Vagina (tissue), 2 donors: ENCODE measurements around the gene MAML2. TPM values are rescaled to one million over a fixed set of nuclear protein-coding genes. Genes with fewer than 3 reads are reported as not detected.

Source experiments
- DNase-seq, 2 donors: peaks; one replicate each; pipeline ENCODE4 v3.0.0-alpha.2; 2017; ENCODE audit errors: extremely low spot score in 2 of 2
- H3K27ac ChIP-seq: fragments of 200-600 bp; sonication (generic); one replicate; pipeline ENCODE4 v1.5.1; 2019
- H3K27me3 ChIP-seq: fragments of 200-600 bp; sonication (generic); one replicate; pipeline ENCODE4 v1.5.1; 2019
- H3K36me3 ChIP-seq, 2 donors: fragments of 200-600 bp; sonication (generic); one replicate each; pipeline ENCODE4 v1.5.1; 2017 to 2019
- H3K4me1 ChIP-seq: fragments of 200-600 bp; sonication (generic); one replicate; pipeline ENCODE4 v1.5.1; 2019
- H3K4me3 ChIP-seq, 2 donors: fragments of 200-600 bp; sonication (generic); 1 replicate in 1 of 2; 2 replicates in 1 of 2; pipeline ENCODE4 v1.5.1; 2016 to 2019
- H3K9me3 ChIP-seq: fragments of 200-600 bp; sonication (generic); one replicate; pipeline ENCODE4 v1.5.1; 2019
- POLR2A ChIP-seq, 2 donors: fragments of 450-650 bp; IDR thresholded peaks; one replicate each; pipeline ENCODE4 v1.6.1; 2017; ENCODE audit warnings: antibody characterized with exemption in 2 of 2, mild to moderate bottlenecking in 2 of 2, moderate library complexity in 2 of 2
- POLR2AphosphoS5 ChIP-seq, 2 donors: sonication (generic); formaldehyde crosslinking; IDR thresholded peaks; one replicate each; pipeline ENCODE4 v1.9.0; 2017; ENCODE audit warnings: antibody characterized with exemption in 2 of 2, mild to moderate bottlenecking in 2 of 2, low read depth in 1 of 2; ENCODE audit not compliant: insufficient read depth in 1 of 2
- intact Hi-C: fragments of 100-400 bp; cut with DNase I; formaldehyde crosslinking; loops from one replicate; pipeline ENCODE4 v1.15.1; 2023
- total RNA-seq: library from RNA; depleted of rRNA; stranded (reverse); fragments of >200 nt; gene quantifications from one replicate; pipeline ENCODE4 v1.2.3, GENCODE V29; 2016
- TF ChIP-seq, protein P1 (sequence below), 3 experiments: fragments of 450-650 bp in 2 of 3; fragments of 200-600 bp in 1 of 3; sonication (generic) in 1 of 3; IDR thresholded peaks; one replicate each; pipeline ENCODE4 v1.5.1; 2017 to 2019; ENCODE audit warnings: antibody characterized with exemption in 3 of 3, mild to moderate bottlenecking in 2 of 3, moderate library complexity in 2 of 3

The MAML2 gene
- total RNA-seq, 1 donor from 2014 or later, result 36.3 TPM

DNA sequence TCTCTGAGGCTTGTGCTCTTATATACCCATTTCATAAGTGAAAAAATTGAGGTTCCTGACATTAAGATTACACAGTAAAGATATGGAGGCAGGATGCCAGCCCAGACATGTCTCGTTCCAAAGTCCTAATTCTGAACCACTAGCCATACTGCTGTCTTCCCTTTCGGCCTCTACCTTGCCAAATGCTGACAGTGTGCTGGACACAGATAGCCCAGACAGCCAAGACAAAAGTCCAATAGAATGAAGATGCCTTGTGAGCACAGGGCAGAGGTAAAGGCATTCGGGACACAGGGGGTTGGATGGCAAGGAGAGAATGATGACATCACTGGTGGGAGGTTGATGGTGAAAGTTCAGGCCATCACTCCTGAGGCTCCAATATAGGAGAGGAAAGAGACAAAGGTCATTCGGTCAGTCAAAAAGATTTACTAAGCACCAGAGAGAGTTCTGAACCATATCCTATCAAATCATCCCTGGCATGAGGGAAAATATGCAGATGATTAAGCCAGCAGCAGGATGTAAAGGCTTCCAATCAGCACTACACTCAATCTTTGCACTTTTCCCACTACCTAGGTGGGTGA, 245.1 kb downstream of the MAML2 start:
- H3K4me3 ChIP-seq, result no peak overlapping the region
- H3K36me3 ChIP-seq, result peaks cover 0 to 1% of the 10 kb centered on the region in 2 donors
- TF ChIP-seq, protein P1, sequence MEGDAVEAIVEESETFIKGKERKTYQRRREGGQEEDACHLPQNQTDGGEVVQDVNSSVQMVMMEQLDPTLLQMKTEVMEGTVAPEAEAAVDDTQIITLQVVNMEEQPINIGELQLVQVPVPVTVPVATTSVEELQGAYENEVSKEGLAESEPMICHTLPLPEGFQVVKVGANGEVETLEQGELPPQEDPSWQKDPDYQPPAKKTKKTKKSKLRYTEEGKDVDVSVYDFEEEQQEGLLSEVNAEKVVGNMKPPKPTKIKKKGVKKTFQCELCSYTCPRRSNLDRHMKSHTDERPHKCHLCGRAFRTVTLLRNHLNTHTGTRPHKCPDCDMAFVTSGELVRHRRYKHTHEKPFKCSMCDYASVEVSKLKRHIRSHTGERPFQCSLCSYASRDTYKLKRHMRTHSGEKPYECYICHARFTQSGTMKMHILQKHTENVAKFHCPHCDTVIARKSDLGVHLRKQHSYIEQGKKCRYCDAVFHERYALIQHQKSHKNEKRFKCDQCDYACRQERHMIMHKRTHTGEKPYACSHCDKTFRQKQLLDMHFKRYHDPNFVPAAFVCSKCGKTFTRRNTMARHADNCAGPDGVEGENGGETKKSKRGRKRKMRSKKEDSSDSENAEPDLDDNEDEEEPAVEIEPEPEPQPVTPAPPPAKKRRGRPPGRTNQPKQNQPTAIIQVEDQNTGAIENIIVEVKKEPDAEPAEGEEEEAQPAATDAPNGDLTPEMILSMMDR (IDR thresholded peaks at IDR 0.05), result no peak
- TF ChIP-seq POLR2AphosphoS5 (IDR thresholded peaks at IDR 0.05; ENCODE audit: insufficient read depth in 1 of 2, low read depth in 1 of 2) (no peak), POLR2A (IDR thresholded peaks at IDR 0.05) (no peak)
- H3K9me3 ChIP-seq, result no peaks in the 10 kb centered on the region
- peak overlapping the region; percentile 46 for H3K27ac ChIP-seq
- peaks cover 33% of the 10 kb centered on the region for H3K4me1 ChIP-seq
- no peak for DNase-seq
- H3K27me3 ChIP-seq, result no peaks in the 10 kb centered on the region
- intact Hi-C loops, result no loop called here

DNA sequence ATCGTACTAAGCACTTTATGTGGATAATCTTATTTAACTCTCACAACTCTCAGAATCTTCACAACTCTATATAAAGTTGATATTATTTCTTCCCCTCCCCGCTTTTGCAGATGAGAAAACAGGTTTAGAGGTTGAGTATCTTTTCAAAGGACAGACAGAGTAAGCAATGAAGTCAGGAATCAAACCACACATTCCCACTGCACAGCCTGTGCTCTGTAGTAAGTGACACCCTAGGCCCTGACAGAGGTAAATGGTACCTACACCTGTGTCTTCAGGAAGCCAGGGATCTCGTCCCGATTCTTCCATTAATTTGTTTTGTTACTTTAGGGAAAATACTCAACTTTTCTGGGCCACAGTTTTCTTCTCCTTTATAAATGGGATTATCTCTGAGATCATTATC, 246.6 kb downstream of the MAML2 start:
- H3K4me1 ChIP-seq, result peaks cover 26% of the 10 kb centered on the region
- intact Hi-C loops, result no loop called here
- no peak overlapping the region for H3K4me3 ChIP-seq
- no peak for DNase-seq
- TF ChIP-seq POLR2AphosphoS5 (IDR thresholded peaks at IDR 0.05; ENCODE audit: insufficient read depth in 1 of 2, low read depth in 1 of 2) (no peak), POLR2A (IDR thresholded peaks at IDR 0.05) (no peak)
- TF ChIP-seq, protein P1 (IDR thresholded peaks at IDR 0.05), result no peak
- H3K27me3 ChIP-seq, result no peaks in the 10 kb centered on the region
- H3K9me3 ChIP-seq, result no peaks in the 10 kb centered on the region
- H3K27ac ChIP-seq, result no peak overlapping the region
- peaks cover 0 to 5% of the 10 kb centered on the region in 2 donors for H3K36me3 ChIP-seq

DNA sequence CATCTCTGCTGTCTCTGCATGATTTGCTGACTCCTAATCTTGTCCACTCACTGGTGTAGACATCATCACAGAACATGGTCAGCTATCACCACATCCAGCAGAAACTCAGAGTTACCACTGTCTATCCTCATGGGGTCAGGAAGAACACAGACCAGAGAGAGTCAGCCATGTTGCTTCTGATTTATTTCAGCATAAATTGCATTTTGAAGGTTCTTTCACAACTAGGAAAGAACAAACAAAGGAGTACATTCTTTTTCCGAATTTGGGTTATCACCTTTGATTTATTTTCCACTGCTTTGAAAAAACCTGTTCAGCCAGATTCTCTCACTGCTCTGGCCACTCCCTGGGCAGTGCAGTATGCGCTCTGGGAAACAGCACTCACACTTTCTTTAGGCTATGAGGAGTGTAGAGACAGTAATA, 247.1 kb downstream of the MAML2 start:
- intact Hi-C loops, result no loop called here
- H3K4me1 ChIP-seq, result peaks cover 29% of the 10 kb centered on the region
- no peak for DNase-seq

DNA sequence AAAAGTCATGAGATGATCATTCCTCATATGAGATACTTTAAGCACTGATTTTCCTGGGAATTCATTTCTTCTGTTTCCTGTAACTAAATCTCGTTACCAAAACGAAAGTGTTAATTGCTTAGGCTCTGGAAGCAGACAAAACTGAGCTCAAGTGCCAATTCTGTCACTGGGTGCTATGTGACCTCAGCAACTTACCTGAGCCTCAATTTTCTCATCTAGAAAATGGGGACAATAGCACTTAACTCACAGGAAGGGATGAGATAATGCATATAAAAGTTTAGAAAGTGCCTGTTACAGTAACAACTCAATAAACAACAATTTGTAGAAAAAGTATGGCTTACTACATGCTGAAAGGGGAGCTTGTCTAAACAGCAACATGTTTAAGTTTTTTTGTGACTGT, 248.8 kb downstream of the MAML2 start:
- DNase-seq, result no peak
- H3K36me3 ChIP-seq, result peaks cover 0 to 5% of the 10 kb centered on the region in 2 donors
- no peaks in the 10 kb centered on the region for H3K9me3 ChIP-seq
- TF ChIP-seq POLR2AphosphoS5 (IDR thresholded peaks at IDR 0.05; ENCODE audit: insufficient read depth in 1 of 2, low read depth in 1 of 2), result no peak
- no peak for TF ChIP-seq POLR2A (IDR thresholded peaks at IDR 0.05)
- TF ChIP-seq, protein P1 (IDR thresholded peaks at IDR 0.05), result no peak
- no peak overlapping the region for H3K27ac ChIP-seq
- intact Hi-C loops, result no loop called here
- no peak overlapping the region for H3K4me3 ChIP-seq
- peaks cover 45% of the 10 kb centered on the region for H3K4me1 ChIP-seq
- no peaks in the 10 kb centered on the region for H3K27me3 ChIP-seq

More for the DNA sequence above, 247.1 kb downstream of the MAML2 start:
- TF ChIP-seq POLR2AphosphoS5 (IDR thresholded peaks at IDR 0.05; ENCODE audit: insufficient read depth in 1 of 2, low read depth in 1 of 2), result peak in 1 of 2 donors; percentile 39
- TF ChIP-seq, protein P1 (IDR thresholded peaks at IDR 0.05), result no peak
- H3K27me3 ChIP-seq, result no peaks in the 10 kb centered on the region
- H3K9me3 ChIP-seq, result no peaks in the 10 kb centered on the region
- H3K27ac ChIP-seq, result no peak overlapping the region
- H3K4me3 ChIP-seq, result no peak overlapping the region
- H3K36me3 ChIP-seq, result peaks cover 0 to 5% of the 10 kb centered on the region in 2 donors

DNA sequence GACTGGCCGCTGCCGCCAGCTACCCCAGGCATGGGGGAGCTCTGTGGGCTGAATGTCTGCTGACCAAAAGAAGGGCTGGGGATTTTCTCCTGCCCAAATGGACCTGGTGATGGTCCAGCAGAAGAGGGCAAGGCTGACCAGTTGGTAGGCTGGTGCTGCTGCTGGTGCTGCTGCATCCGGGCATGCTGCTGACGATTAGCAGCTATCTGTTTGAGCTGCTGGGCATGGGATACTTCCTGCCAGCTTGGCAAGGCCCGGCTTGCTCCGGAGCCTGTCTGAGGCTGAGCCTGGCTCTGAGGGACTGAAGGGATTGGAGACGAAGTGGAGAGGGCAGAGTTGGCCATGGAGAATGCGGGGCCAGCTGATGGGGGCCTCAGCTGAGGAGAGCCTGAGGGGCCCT, 250.5 kb downstream of the MAML2 start:
- Histone ChIP-seq H3K4me1 (peaks cover 37% of the 10 kb centered on the region), H3K4me3 (no peak overlapping the region), H3K27me3 (no peaks in the 10 kb centered on the region), H3K9me3 (no peaks in the 10 kb centered on the region), H3K36me3 (peaks cover 0 to 5% of the 10 kb centered on the region in 2 donors), H3K27ac (no peak overlapping the region)
- no peak for DNase-seq
- intact Hi-C loops, result no loop called here
- TF ChIP-seq, protein P1 (IDR thresholded peaks at IDR 0.05), result no peak
- TF ChIP-seq POLR2A (IDR thresholded peaks at IDR 0.05), result no peak
- TF ChIP-seq POLR2AphosphoS5 (IDR thresholded peaks at IDR 0.05; ENCODE audit: insufficient read depth in 1 of 2, low read depth in 1 of 2), result no peak
